IMR-90 (cell line): ENCODE data around the gene TCF4. TPM values are rescaled to one million over a fixed set of nuclear protein-coding genes. Genes with fewer than 3 reads are reported as not detected.

Source experiments
- ATAC-seq: fragments of 200-7000 bp; cut with Tn5 transposase; 2 replicates; pipeline ENCODE4 v1.9.1; 2020; ENCODE audit warnings: low read depth, mild to moderate bottlenecking, moderate library complexity
- BruUV-seq: library from RNA; stranded (reverse); fragments of 400-500 nt; replicated peaks from 2 replicates; lab custom pipeline; 2021; lab: Mats Ljungman, UMichigan
- CTCF ChIA-PET: fragments of 300-600 bp; formaldehyde crosslinking; extraction: SDS; loops from one replicate; lab custom pipeline; 2021; ENCODE audit warnings: antibody characterized with exemption; lab: Yijun Ruan, JAX
- POLR2A ChIA-PET: fragments of 300-600 bp; sonication (Branson Sonifier 250); formaldehyde crosslinking; loops from one replicate; lab custom pipeline; 2022; ENCODE audit warnings: antibody characterized with exemption; ENCODE audit not compliant: unreplicated experiment; lab: Charles Lee
- DNase-seq: peaks from one replicate; pipeline ENCODE4 v3.0.0; 2013
- H2AFZ ChIP-seq: replicated peaks from 2 replicates; pipeline ENCODE3; 2013; ENCODE audit warnings: low read length, mild to moderate bottlenecking; ENCODE audit not compliant: poor library complexity
- H2AK5ac ChIP-seq: 2 replicates; pipeline ENCODE4 v1.6.1; 2013; ENCODE audit warnings: low read depth, low read length, inconsistent platforms
- H2AK9ac ChIP-seq: replicated peaks from 2 replicates; pipeline ENCODE3; 2013; ENCODE audit warnings: mild to moderate bottlenecking, low read depth, low read length, moderate library complexity; ENCODE audit not compliant: poor library complexity
- H2BK120ac ChIP-seq: 2 replicates; pipeline ENCODE4 v1.6.1; 2013; ENCODE audit warnings: low read depth, low read length, inconsistent platforms
- H2BK15ac ChIP-seq: 3 replicates; pipeline ENCODE4 v1.6.1; 2013; ENCODE audit warnings: low read depth, low read length, inconsistent platforms
- H2BK20ac ChIP-seq: 2 replicates; pipeline ENCODE4 v1.6.1; 2013; ENCODE audit warnings: low read depth, mild to moderate bottlenecking, inconsistent platforms, low read length, moderate library complexity
- H2BK5ac ChIP-seq: 2 replicates; pipeline ENCODE4 v1.6.1; 2013; ENCODE audit warnings: mild to moderate bottlenecking, low read depth, low read length, inconsistent platforms; ENCODE audit not compliant: poor library complexity, severe bottlenecking
- H3K14ac ChIP-seq: replicated peaks from 2 replicates; pipeline ENCODE4 v1.6.1; 2013; ENCODE audit warnings: low read depth, low read length, inconsistent platforms
- H3K18ac ChIP-seq: 2 replicates; pipeline ENCODE4 v1.6.1; 2013; ENCODE audit warnings: low read depth, low read length, control low read depth
- H3K23ac ChIP-seq: 2 replicates; pipeline ENCODE4 v1.6.1; 2013; ENCODE audit warnings: low read depth, low read length, inconsistent platforms
- H3K27ac ChIP-seq: 2 replicates; pipeline ENCODE4 v1.5.1; 2013; ENCODE audit warnings: mild to moderate bottlenecking, control low read depth, low read length; ENCODE audit not compliant: insufficient read depth
- H3K27me3 ChIP-seq: 2 replicates; pipeline ENCODE4 v1.6.1; 2013; ENCODE audit warnings: low read length; ENCODE audit not compliant: control insufficient read depth, insufficient read depth
- H3K36me3 ChIP-seq: 2 replicates; pipeline ENCODE4 v1.6.1; 2013; ENCODE audit warnings: low read length, mixed read lengths; ENCODE audit not compliant: control insufficient read depth, insufficient read depth
- H3K4ac ChIP-seq: 2 replicates; pipeline ENCODE4 v1.6.1; 2013; ENCODE audit warnings: low read depth, low read length, inconsistent platforms
- H3K4me1 ChIP-seq: 2 replicates; pipeline ENCODE4 v1.6.1; 2013; ENCODE audit warnings: low read length, mixed read lengths; ENCODE audit not compliant: control insufficient read depth, insufficient read depth
- H3K4me2 ChIP-seq: 2 replicates; pipeline ENCODE4 v1.6.1; 2013; ENCODE audit warnings: low read depth, mild to moderate bottlenecking, control low read depth, low read length, moderate library complexity
- H3K4me3 ChIP-seq: 2 replicates; pipeline ENCODE4 v1.5.1; 2013; ENCODE audit warnings: low read depth, mild to moderate bottlenecking, control low read depth, low read length, moderate library complexity; ENCODE audit not compliant: insufficient read depth
- H3K56ac ChIP-seq: 2 replicates; pipeline ENCODE4 v1.6.1; 2013; ENCODE audit warnings: low read length, inconsistent platforms; ENCODE audit not compliant: insufficient read depth; ENCODE audit errors: extremely low read depth
- H3K79me1 ChIP-seq, 2 experiments: 2 replicates each; pipeline ENCODE4 v1.6.1; 2013; ENCODE audit warnings: low read length in 2 of 2, inconsistent platforms in 1 of 2, low read depth in 1 of 2
- H3K9ac ChIP-seq: 2 replicates; pipeline ENCODE4 v1.6.1; 2013; ENCODE audit warnings: low read depth, low read length, control low read depth
- H3K9me1 ChIP-seq: 2 replicates; pipeline ENCODE4 v1.6.1; 2013; ENCODE audit warnings: low read length, inconsistent platforms; ENCODE audit not compliant: insufficient read depth
- H3K9me3 ChIP-seq: 2 replicates; pipeline ENCODE4 v1.6.1; 2013; ENCODE audit warnings: low read length; ENCODE audit not compliant: control insufficient read depth, insufficient read depth
- H4K20me1 ChIP-seq: 2 replicates; pipeline ENCODE4 v1.6.1; 2013; ENCODE audit warnings: low read length, inconsistent platforms; ENCODE audit not compliant: insufficient read depth
- H4K5ac ChIP-seq: 2 replicates; pipeline ENCODE4 v1.6.1; 2013; ENCODE audit warnings: mild to moderate bottlenecking, low read depth, low read length, control low read depth
- H4K8ac ChIP-seq, 2 experiments: 2 replicates each; pipeline ENCODE4 v1.6.1; 2013; ENCODE audit warnings: low read depth in 2 of 2, low read length in 2 of 2, control low read depth in 1 of 2, inconsistent platforms in 1 of 2
- H4K91ac ChIP-seq: 2 replicates; pipeline ENCODE4 v1.6.1; 2013; ENCODE audit warnings: low read depth, low read length, inconsistent platforms; ENCODE audit not compliant: insufficient read depth
- FOS ChIP-seq: fragments of 150-350 bp; IDR thresholded peaks from 2 replicates; pipeline ENCODE4 v1.6.1; 2016; ENCODE audit warnings: low read depth, low read length
- POLR2A ChIP-seq: IDR thresholded peaks from 2 replicates; pipeline ENCODE4 v1.6.1; 2012; ENCODE audit warnings: mild to moderate bottlenecking, low read depth, low read length
- RAD21 ChIP-seq: IDR thresholded peaks from 2 replicates; pipeline ENCODE4 v1.6.1; 2012; ENCODE audit warnings: low read length, improper control_type of control experiment
- RCOR1 ChIP-seq: IDR thresholded peaks from 2 replicates; pipeline ENCODE4 v1.6.1; 2012; ENCODE audit warnings: mild to moderate bottlenecking, low read length, improper control_type of control experiment; ENCODE audit not compliant: insufficient replicate concordance
- SMC3 ChIP-seq: fragments of 150-350 bp; IDR thresholded peaks from 2 replicates; pipeline ENCODE4 v1.6.1; 2016; ENCODE audit warnings: low read depth, mild to moderate bottlenecking, antibody characterized with exemption, low read length, moderate library complexity
- WGBS, 2 experiments: methylation state at CpG; one replicate each; pipeline versions ENCODE4 v1.1.5 to v1.1.7; 2013; ENCODE audit warnings: missing lambda C conversion rate in 2 of 2; ENCODE audit not compliant: insufficient read length in 1 of 2; ENCODE audit errors: extremely low coverage in 2 of 2; 5-methylcytosine and 5-hydroxymethylcytosine counted together
- dilution Hi-C: fragments of 300-500 bp; cut with HindIII; formaldehyde crosslinking; loops from one replicate; pipeline ENCODE4 v1.14.3; 2018; ENCODE audit warnings: low sequenced_read_pairs; ENCODE audit not compliant: unreplicated experiment
- in situ Hi-C: fragments of 300-500 bp; cut with MboI; formaldehyde crosslinking; loops from 3 replicates; pipeline ENCODE4 v1.14.3; 2019; ENCODE audit warnings: low sequenced_read_pairs, inconsistent platforms, mixed read lengths
- intact Hi-C: fragments of 100-400 bp; cut with micrococcal nuclease; formaldehyde crosslinking; loops from 2 replicates; pipeline ENCODE4 v1.10.0; 2022
- polyA plus RNA-seq, 3 experiments: library from polyadenylated mRNA; depleted of rRNA; stranded (reverse); fragments of >200 nt; gene quantifications; 2 replicates each; pipeline ENCODE4 v1.2.3, GENCODE V29; 2012; ENCODE audit warnings: low replicate concordance in 1 of 3
- total RNA-seq: library from RNA; depleted of rRNA; stranded (reverse); fragments of >200 nt; gene quantifications from 2 replicates; pipeline ENCODE4 v1.2.3, GENCODE V29; 2012

The TCF4 gene
- total and polyA plus RNA-seq, 2 of the 4 experiments (the other 2 are of a cell fraction) = 30.0 to 87.1 TPM

GRCh38 chr18:55433648-55434047, 154.3 kb downstream of the TCF4 start:
- intact Hi-C loops (no loop called here), in situ Hi-C loops (no loop called here), dilution Hi-C loops (no loop called here)
- Histone ChIP-seq H4K20me1 (peaks cover 9% of the 10 kb centered on the region; the same call in 1 of the 2 replicates), H3K18ac (no peak overlapping the region), H2AK9ac (no peak overlapping the region), H4K5ac (no peak overlapping the region), H2BK120ac (no peak overlapping the region), H3K23ac (0 out of 2 replicates have a peak overlapping the region, but pooled peaks have one; percentile 48), H3K36me3 (no peaks in the 10 kb centered on the region; the same call in 1 of the 2 replicates), H3K14ac (no peak overlapping the region), H3K4me2 (no peak overlapping the region), H2BK5ac (no peak overlapping the region), H2AFZ (no peak overlapping the region), H4K8ac (no peak overlapping the region), H3K27me3 (no peaks in the 10 kb centered on the region), H3K4ac (no peak overlapping the region), H3K79me1 (peaks cover 40 to 71% of the 10 kb centered on the region in 2 experiments), H2BK15ac (no peak overlapping the region), H4K91ac (no peak overlapping the region), H3K9me3 (no peaks in the 10 kb centered on the region), H3K9me1 (peaks cover 8% of the 10 kb centered on the region), H2AK5ac (no peak overlapping the region; the same call in 1 of the 2 replicates), H3K56ac (no peak overlapping the region), H2BK20ac (no peak overlapping the region), H3K4me1 (peaks cover 6% of the 10 kb centered on the region), H3K27ac (no peak overlapping the region), H3K4me3 (no peak overlapping the region), H3K9ac (no peak overlapping the region)
- no TSS peak for BruUV-seq
- ChIA-PET CTCF (no interaction called here), POLR2A (no interaction called here)
- TF ChIP-seq RCOR1 (no peak), FOS (no peak), POLR2A (no peak), RAD21 (no peak), SMC3 (no peak)
- 94% methylated on average over 2 of the region's 5 CpGs; no CpG with 5 or more reads in 1 of the 2 experiments for WGBS, 2 experiments
- no peak for DNase-seq
- no peak for ATAC-seq
